Spinal cord (tissue), 10 donors: ENCODE data around the gene KNOP1. TPM values are rescaled to one million over a fixed set of nuclear protein-coding genes. Genes with fewer than 3 reads are reported as not detected.
"Not testable (repeated sequence)": the region's sequence is repeated elsewhere in the genome, so short reads cannot be mapped to it uniquely, and the experiment has no call there.

Experiments
- DNase-seq, 6 donors: peaks; one replicate each; pipeline versions ENCODE4 v3.0.0 to v3.0.0-alpha.2; 2013 to 2015; ENCODE audit warnings: low spot score in 6 of 6, low read depth in 4 of 6
- H3K27ac ChIP-seq: one replicate; pipeline ENCODE4 v1.5.1; 2013; ENCODE audit warnings: low read depth, low read length, control low read depth
- H3K27me3 ChIP-seq: one replicate; pipeline ENCODE4 v1.6.1; 2013; ENCODE audit warnings: low read length; ENCODE audit not compliant: control insufficient read depth, insufficient read depth
- H3K36me3 ChIP-seq: one replicate; pipeline ENCODE4 v1.6.1; 2013; ENCODE audit warnings: low read length; ENCODE audit not compliant: control insufficient read depth, insufficient read depth
- H3K4me1 ChIP-seq: one replicate; pipeline ENCODE4 v1.6.1; 2013; ENCODE audit warnings: low read length; ENCODE audit not compliant: control insufficient read depth, insufficient read depth
- H3K4me3 ChIP-seq: one replicate; pipeline ENCODE4 v1.5.1; 2013; ENCODE audit warnings: low read depth, low read length, control low read depth
- H3K9me3 ChIP-seq: one replicate; pipeline ENCODE4 v1.6.1; 2013; ENCODE audit warnings: low read length; ENCODE audit not compliant: control insufficient read depth, insufficient read depth
- WGBS: methylation state at CpG from one replicate; pipeline ENCODE4 v1.1.5; 2013; ENCODE audit warnings: missing lambda C conversion rate; ENCODE audit not compliant: insufficient coverage; 5-methylcytosine and 5-hydroxymethylcytosine counted together
- polyA plus RNA-seq, 2 donors: library from polyadenylated mRNA; unstranded; fragments of 120-200 nt; gene quantifications; one replicate each; pipeline ENCODE4 v1.2.1, GENCODE V29; 2013; ENCODE audit not compliant: insufficient read length in 2 of 2
- total RNA-seq, 2 donors: library from RNA; depleted of rRNA in 1 of 2; stranded (reverse); fragments of 120-200 nt in 1 of 2; fragments of >200 nt in 1 of 2; gene quantifications; one replicate each; pipeline versions ENCODE4 v1.2.3 to v1.2.4, GENCODE V29; 2013 to 2014
- donor health status: healthy.

The KNOP1 gene
- total and polyA plus RNA-seq, 4 donors, result 11.0 to 33.2 (median 31.9) TPM

DNA sequence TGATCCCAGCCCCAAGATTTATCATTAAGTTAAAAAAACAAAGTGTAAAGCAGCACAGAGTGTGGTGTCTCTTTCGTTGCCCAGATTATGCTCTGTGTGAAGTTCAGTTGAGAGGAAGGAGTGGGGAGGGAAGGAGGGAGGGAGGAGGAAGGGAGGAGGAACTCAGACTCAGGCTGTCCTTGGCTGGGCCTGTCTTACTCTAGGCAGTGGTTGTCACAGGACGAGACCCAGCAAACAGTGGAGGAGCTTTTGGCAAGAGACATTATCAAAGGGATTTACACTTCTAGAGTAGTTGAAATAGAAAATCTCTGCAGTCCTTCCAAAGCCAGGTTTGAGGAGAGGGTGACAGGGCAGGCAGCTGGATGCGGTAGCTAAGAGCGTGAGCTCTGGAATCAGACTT is 27.8 kb downstream of the KNOP1 start:
- Histone ChIP-seq H3K4me3 (no peak overlapping the region), H3K9me3 (no peaks in the 10 kb centered on the region), H3K27ac (no peak overlapping the region), H3K36me3 (peaks cover 50% of the 10 kb centered on the region), H3K4me1 (peaks cover 16% of the 10 kb centered on the region), H3K27me3 (no peaks in the 10 kb centered on the region)
- 63% methylated on average over 3 of the region's 4 CpGs for WGBS
- peak in 1 of 6 donors; percentile 25 for DNase-seq

- Histone ChIP-seq H3K4me1 (peaks cover 16% of the 10 kb centered on the region), H3K27ac (no peak overlapping the region), H3K27me3 (no peaks in the 10 kb centered on the region), H3K9me3 (no peaks in the 10 kb centered on the region), H3K4me3 (no peak overlapping the region), H3K36me3 (peaks cover 54% of the 10 kb centered on the region)
- WGBS, result 100% methylated on average over 2 of the region's 5 CpGs
- no peak for DNase-seq
Measured at GRCh38 chr16:19689342-19689741, 28.7 kb downstream of the KNOP1 start.

- no peak overlapping the region for H3K27ac ChIP-seq
Measured at GRCh38 chr16:19688396-19689024, 29.5 kb downstream of the KNOP1 start.

DNA sequence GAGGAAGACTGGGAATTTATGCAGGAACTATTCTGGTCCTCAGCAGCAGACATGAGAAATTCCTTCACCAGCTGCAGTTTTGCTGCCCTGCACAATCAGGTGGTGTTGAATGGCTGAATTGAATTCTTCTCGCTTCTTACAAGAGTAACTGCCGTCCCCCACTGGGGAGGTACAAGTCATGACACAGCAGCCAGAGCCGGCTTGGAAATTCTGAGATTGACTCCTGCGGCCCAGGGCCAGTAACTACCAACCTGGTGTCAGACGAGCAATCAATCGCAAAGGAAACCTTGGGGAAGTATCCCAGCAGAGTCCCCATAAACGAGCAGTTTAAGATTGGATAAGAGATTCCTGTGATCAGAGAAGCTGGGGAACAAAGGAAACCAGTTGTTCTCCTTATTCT is 30.7 kb downstream of the KNOP1 start:
- Histone ChIP-seq H3K36me3 (peaks cover 60% of the 10 kb centered on the region), H3K4me1 (peaks cover 16% of the 10 kb centered on the region), H3K27ac (no peak overlapping the region), H3K27me3 (no peaks in the 10 kb centered on the region), H3K4me3 (no peak overlapping the region), H3K9me3 (no peaks in the 10 kb centered on the region)
- peak in 1 of 6 donors; percentile 31 for DNase-seq
- 50% methylated on average over 6 of the region's 7 CpGs for WGBS

More at GRCh38 chr16:19688396-19689024, 29.5 kb downstream of the KNOP1 start:
- no peak for DNase-seq
- Histone ChIP-seq H3K27me3 (no peaks in the 10 kb centered on the region), H3K4me3 (no peak overlapping the region), H3K36me3 (peaks cover 58% of the 10 kb centered on the region), H3K4me1 (peaks cover 16% of the 10 kb centered on the region), H3K9me3 (no peaks in the 10 kb centered on the region)
- 88% methylated on average over 17 of the region's 18 CpGs for WGBS

DNA sequence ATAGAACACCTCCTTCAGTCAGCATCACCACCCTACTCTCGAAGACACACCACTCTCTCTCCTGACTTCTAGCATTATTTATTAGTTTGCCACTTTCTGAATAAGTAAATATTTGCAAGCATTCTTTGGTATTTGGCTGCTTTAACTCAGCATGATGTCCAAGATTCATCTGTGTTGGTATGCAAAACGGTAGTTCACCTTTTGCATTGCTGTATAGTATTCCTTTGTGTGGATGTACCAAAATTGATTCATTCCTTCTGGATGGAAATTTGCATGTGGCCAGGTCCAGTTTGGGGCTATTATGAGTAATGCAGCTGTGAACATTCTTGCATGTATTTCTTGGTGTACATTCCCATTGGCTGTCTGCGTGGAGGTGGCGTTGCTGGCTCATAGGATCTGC is 32.9 kb downstream of the KNOP1 start:
- no peak for DNase-seq
- Histone ChIP-seq H3K4me3 (no peak overlapping the region), H3K4me1 (peaks cover 15% of the 10 kb centered on the region), H3K36me3 (peaks cover 61% of the 10 kb centered on the region), H3K27me3 (no peaks in the 10 kb centered on the region), H3K9me3 (no peaks in the 10 kb centered on the region), H3K27ac (no peak overlapping the region)
- 98% methylated on average over 3 of the region's 4 CpGs for WGBS

DNA sequence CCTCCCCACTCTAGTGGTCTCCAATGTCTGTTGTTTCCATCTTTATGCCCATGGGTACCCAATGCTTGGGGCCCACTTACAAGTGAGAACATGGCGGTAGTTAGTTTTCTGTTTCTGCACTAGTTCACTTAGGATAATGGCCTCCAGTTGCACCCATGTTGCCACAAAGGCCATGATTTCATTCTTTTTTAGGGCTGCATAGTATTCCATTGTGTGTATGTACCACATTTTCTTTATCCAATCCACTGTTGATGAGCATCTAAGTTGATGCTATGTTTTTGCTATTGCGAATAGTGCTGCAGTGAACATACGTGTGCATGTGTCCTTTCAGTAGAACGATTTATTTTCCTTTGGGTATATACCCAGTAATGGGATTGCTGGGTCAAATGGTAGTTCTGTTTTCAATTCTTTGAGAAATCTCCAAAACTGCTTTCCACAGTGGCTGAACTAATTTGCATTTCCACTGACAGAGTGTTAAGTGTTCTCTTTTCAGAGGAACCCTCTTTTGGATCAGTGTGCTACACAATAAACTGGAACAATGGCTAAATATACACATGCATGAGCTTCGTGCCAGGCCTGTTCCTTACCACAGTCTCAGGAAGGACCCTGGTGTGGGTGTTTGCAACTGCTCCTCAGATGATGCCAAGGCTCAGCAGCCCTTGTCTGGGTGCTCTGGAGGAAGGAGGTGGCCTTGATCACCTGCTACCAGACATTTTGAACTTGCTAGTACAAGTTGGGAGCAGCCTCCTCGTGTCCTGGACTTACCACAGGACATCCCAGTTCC is 34.4 kb downstream of the KNOP1 start:
- no peaks in the 10 kb centered on the region for H3K27me3 ChIP-seq
- no peak for DNase-seq
- no peak overlapping the region for H3K4me3 ChIP-seq
- no peak overlapping the region for H3K27ac ChIP-seq
- 98% methylated on average over 5 of the region's 6 CpGs for WGBS
- H3K36me3 ChIP-seq, result peaks cover 56% of the 10 kb centered on the region
- H3K4me1 ChIP-seq, result peaks cover 15% of the 10 kb centered on the region
- no peaks in the 10 kb centered on the region for H3K9me3 ChIP-seq

DNA sequence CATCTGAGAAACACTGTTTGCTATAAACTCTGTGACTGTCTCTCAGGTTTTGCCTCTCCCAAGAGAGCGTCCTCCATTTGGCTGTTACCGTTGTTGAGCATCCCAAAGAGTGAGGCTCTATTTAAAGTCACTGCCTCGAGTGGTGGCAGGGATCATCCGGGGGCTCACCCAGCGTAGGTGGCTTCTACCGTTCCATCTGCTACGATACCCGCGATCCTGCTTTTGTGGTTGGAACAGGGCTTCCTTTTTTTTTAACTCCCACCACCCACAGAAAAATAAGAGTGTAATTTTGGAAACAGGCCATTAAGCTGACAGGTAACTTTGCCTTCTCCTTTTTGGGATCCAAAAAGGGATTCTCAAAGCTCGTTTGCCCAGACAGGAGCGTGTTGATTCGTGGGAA is 36.4 kb downstream of the KNOP1 start:
- WGBS, result 92% methylated on average over 5 of the region's 12 CpGs
- peaks cover 7% of the 10 kb centered on the region for H3K4me1 ChIP-seq
- no peak for DNase-seq
- H3K9me3 ChIP-seq, result no peaks in the 10 kb centered on the region
- no peak overlapping the region for H3K4me3 ChIP-seq
- H3K27ac ChIP-seq, result no peak overlapping the region
- H3K27me3 ChIP-seq, result no peaks in the 10 kb centered on the region
- H3K36me3 ChIP-seq, result peaks cover 46% of the 10 kb centered on the region

- DNase-seq, result peak in 1 of 6 donors; percentile 36
- 35% methylated on average over 4 of the region's 6 CpGs for WGBS
- Histone ChIP-seq H3K27me3 (no peaks in the 10 kb centered on the region), H3K27ac (no peak overlapping the region), H3K9me3 (no peaks in the 10 kb centered on the region), H3K4me1 (peaks cover 4% of the 10 kb centered on the region), H3K4me3 (no peak overlapping the region), H3K36me3 (peaks cover 46% of the 10 kb centered on the region)
Measured at GRCh38 chr16:19680881-19681340, 37.1 kb downstream of the KNOP1 start.

DNA sequence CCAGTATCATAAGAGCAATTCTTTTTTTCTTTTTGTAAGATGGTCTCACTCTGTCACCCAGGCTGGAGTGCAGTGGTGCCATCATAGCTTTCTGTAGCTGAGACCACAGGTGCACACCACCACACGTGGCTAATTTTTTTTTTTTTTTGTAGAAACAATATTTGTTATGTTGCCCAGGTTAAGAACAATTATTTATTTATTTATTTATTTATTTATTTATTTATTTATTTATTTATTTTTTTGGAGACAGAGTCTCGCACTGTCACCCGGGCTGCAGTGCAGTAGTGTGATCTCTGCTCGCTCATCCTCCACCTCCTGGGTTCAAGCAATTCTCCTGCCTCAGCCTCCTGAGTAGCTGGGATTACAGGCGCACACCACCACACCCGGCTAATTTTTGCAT is 38.7 kb downstream of the KNOP1 start:
- H3K27me3 ChIP-seq, DNase-seq, H3K27ac ChIP-seq, H3K9me3 ChIP-seq, H3K4me1 ChIP-seq, H3K4me3 ChIP-seq: not testable (repeated sequence)
- 98% methylated on average over 5 of the region's 6 CpGs for WGBS
- H3K36me3 ChIP-seq, result peaks cover 47% of the 10 kb centered on the region

DNA sequence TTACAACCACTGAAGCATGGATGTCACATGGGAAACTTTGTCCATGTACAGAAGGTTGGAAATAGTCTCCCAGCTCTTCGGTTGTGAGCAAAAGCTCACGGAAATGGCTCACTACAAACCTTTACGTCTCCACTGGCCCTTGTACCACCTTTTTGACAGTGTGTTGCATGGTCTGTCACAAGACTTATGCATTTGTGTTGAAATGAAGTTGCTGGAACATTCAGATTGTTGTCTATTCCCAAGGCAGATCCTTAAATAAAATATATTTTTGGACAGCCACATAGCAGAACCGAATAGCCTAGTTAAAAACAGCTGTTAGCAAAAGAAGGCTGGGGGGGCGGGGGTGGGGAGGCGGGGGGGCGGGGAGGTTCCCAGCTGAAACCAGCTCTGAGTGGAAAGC is 39.2 kb downstream of the KNOP1 start:
- H3K4me3 ChIP-seq, result no peak overlapping the region
- H3K27me3 ChIP-seq, result no peaks in the 10 kb centered on the region
- WGBS, result 96% methylated on average over 3 of the region's 7 CpGs
- no peaks in the 10 kb centered on the region for H3K9me3 ChIP-seq
- no peak for DNase-seq
- peaks cover 4% of the 10 kb centered on the region for H3K4me1 ChIP-seq
- no peak overlapping the region for H3K27ac ChIP-seq
- H3K36me3 ChIP-seq, result peaks cover 42% of the 10 kb centered on the region
